CD8-positive, alpha-beta memory T cell (primary cell): ENCODE results near the gene MSMB. TPM values are rescaled to one million over a fixed set of nuclear protein-coding genes. Genes with fewer than 3 reads are reported as not detected.
"Not testable (repeated sequence)": the region's sequence is repeated elsewhere in the genome, so short reads cannot be mapped to it uniquely, and the experiment has no call there.

Source experiments
- CTCF ChIA-PET: fragments of 350-600 bp; sonication (Branson Sonifier 250); formaldehyde crosslinking; loops from one replicate; lab custom pipeline; 2021; ENCODE audit warnings: antibody characterized with exemption; lab: Charles Lee
- POLR2A ChIA-PET: fragments of 350-600 bp; sonication (Branson Sonifier 250); formaldehyde crosslinking; loops from one replicate; lab custom pipeline; 2021; ENCODE audit warnings: antibody characterized with exemption; lab: Charles Lee
- DNase-seq, 5 donors: peaks; one replicate each; pipeline versions ENCODE4 v3.0.0 to v3.0.0-alpha.2; 2020 to 2022; ENCODE audit warnings: mixed read lengths in 1 of 5
- H3K27ac ChIP-seq: one replicate; pipeline ENCODE4 v1.7.0; 2013; ENCODE audit warnings: low read depth, mild to moderate bottlenecking, low read length, moderate library complexity
- H3K27me3 ChIP-seq: 2 replicates; pipeline ENCODE4 v1.7.0; 2013; ENCODE audit warnings: low read length, mild to moderate bottlenecking; ENCODE audit not compliant: insufficient read depth, poor library complexity, severe bottlenecking
- H3K36me3 ChIP-seq: 2 replicates; pipeline ENCODE4 v1.7.0; 2013; ENCODE audit warnings: mild to moderate bottlenecking, low read length, moderate library complexity; ENCODE audit not compliant: insufficient read depth
- H3K4me1 ChIP-seq: 2 replicates; pipeline ENCODE4 v1.7.0; 2013; ENCODE audit warnings: mild to moderate bottlenecking, low read length, moderate library complexity; ENCODE audit not compliant: insufficient read depth
- H3K4me3 ChIP-seq: 2 replicates; pipeline ENCODE4 v1.7.0; 2013; ENCODE audit warnings: mild to moderate bottlenecking, low read length
- H3K9me3 ChIP-seq: 2 replicates; pipeline ENCODE4 v1.7.0; 2013; ENCODE audit warnings: mild to moderate bottlenecking, low read length
- H3K27ac Mint-ChIP-seq, 8 donors: one replicate each; pipeline ENCODE4 v1.8.0; 2020 to 2021; ENCODE audit warnings: mixed read lengths in 8 of 8, mild to moderate bottlenecking in 6 of 8, inconsistent platforms in 3 of 8, moderate library complexity in 3 of 8
- H3K27me3 Mint-ChIP-seq, 2 donors: one replicate each; pipeline ENCODE4 v1.8.0; 2020 to 2021; ENCODE audit warnings: mixed read lengths in 2 of 2, mild to moderate bottlenecking in 1 of 2, moderate library complexity in 1 of 2
- H3K36me3 Mint-ChIP-seq, 3 donors: one replicate each; pipeline ENCODE4 v1.8.0; 2020 to 2021; ENCODE audit warnings: mixed read lengths in 3 of 3, inconsistent platforms in 1 of 3, mild to moderate bottlenecking in 1 of 3
- H3K4me1 Mint-ChIP-seq, 3 donors: one replicate each; pipeline ENCODE4 v1.8.0; 2020 to 2021; ENCODE audit warnings: mixed read lengths in 3 of 3, inconsistent platforms in 1 of 3, mild to moderate bottlenecking in 1 of 3
- H3K4me3 Mint-ChIP-seq, 7 donors: one replicate each; pipeline ENCODE4 v1.8.0; 2020 to 2021; ENCODE audit warnings: mixed read lengths in 7 of 7, mild to moderate bottlenecking in 6 of 7, moderate library complexity in 4 of 7, inconsistent platforms in 2 of 7
- H3K9me3 Mint-ChIP-seq, 5 donors: one replicate each; pipeline ENCODE4 v1.8.0; 2020 to 2022; ENCODE audit warnings: mixed read lengths in 5 of 5, mild to moderate bottlenecking in 3 of 5, moderate library complexity in 2 of 5, inconsistent platforms in 1 of 5
- polyA plus RNA-seq: library from polyadenylated mRNA; unstranded; fragments of 300-500 nt; fragmentation: Illumina TruSeq; gene quantifications from one replicate; pipeline ENCODE4 v1.2.3, GENCODE V29; 2021
- total RNA-seq, 2 experiments: library from RNA; stranded (reverse); gene quantifications; one replicate each; pipeline ENCODE4 v1.2.3, GENCODE V29; 2021

The MSMB gene
- total and polyA plus RNA-seq, 3 experiments from 2014 or later = not detected

DNA sequence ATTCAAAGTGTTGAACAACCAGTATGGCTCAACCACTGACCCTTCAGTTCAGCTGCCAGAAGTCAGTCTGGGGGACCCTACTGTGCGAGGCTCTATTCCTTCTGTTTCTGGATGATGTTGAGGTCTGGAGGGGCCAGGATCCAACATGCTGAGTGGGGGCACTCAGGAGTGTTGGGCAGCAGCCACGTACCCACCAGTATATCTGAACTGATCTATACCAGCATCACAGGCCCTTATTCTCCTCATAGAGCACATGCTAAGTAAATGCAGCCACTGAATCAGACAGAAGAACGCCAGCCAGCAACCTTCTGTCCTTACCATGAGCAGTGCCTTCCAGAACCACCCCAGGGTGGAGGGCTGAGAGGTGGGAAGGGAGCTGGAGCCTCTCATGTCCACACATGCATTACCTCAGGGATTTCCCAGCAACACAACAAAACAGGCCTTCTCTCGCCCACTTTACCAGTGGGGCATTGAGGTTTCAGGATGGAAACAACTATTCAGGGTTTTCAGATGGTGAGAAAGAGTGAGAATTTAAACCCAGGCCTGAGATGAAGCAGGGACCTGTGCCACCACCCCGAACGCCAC, 6.8 kb upstream of the MSMB start:
- peaks cover 0 to 20% (median 0%) of the 10 kb centered on the region in 3 donors for H3K36me3 Mint-ChIP-seq
- DNase-seq = no peak
- no peaks in the 10 kb centered on the region for H3K27me3 ChIP-seq
- H3K4me3 Mint-ChIP-seq = no peak overlapping the region
- H3K9me3 ChIP-seq = no peaks in the 10 kb centered on the region
- no peaks in the 10 kb centered on the region for H3K4me1 ChIP-seq
- H3K27me3 Mint-ChIP-seq = peaks cover 8 to 17% of the 10 kb centered on the region in 2 donors
- POLR2A ChIA-PET = no interaction called here
- no peak overlapping the region for H3K4me3 ChIP-seq
- H3K9me3 Mint-ChIP-seq = peaks cover 2 to 10% (median 6%) of the 10 kb centered on the region in 5 donors
- no peaks in the 10 kb centered on the region for H3K36me3 ChIP-seq
- H3K27ac Mint-ChIP-seq = no peak overlapping the region
- no peak overlapping the region for H3K27ac ChIP-seq
- CTCF ChIA-PET = no interaction called here
- H3K4me1 Mint-ChIP-seq = peaks cover 0 to 5% (median 0%) of the 10 kb centered on the region in 3 donors

DNA sequence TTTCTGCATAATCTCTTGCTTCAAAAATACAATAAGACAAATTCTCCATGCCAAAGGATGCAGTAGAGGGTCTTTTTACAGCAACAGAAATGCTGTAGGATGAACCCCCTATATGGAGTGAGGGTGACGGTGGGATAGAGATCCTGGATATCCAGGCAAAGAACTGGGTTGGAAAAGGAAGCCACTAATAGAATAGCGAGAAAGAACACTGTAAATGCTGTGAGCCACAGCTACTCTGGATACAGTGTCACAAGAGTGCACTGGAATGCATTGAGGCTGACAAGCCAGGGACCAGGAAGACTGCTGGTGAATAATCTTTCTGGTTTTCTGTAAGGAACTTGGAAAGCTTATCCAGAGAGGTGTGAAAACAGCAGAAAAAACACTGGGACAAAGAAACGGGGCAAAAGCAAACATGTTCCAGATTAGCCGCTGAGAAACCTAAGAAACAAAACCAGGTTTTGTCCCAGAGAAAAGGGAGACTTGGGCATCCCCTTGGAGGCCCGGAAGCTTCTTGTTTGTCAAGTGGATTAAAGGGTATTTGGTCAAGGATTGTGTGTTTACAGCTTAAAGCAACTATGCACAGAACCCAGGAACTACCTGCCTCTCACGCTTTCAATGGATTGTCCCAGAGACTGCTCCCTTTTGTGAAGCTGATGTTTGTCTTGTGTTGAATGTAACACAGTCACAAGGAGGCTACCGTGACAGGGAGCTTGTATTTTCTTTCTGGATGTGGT, 6.2 kb upstream of the MSMB start:
- peaks cover 0 to 5% (median 0%) of the 10 kb centered on the region in 3 donors for H3K4me1 Mint-ChIP-seq
- H3K4me3 ChIP-seq = no peak overlapping the region
- ChIA-PET POLR2A (no interaction called here), CTCF (interaction anchor here (0.9 kb wide), 1 partner anchor 23 kb away, joined by 3 read pairs; no protein-coding TSS in a partner anchor)
- H3K27me3 Mint-ChIP-seq = peaks cover 8 to 17% of the 10 kb centered on the region in 2 donors
- H3K4me3 Mint-ChIP-seq = no peak overlapping the region
- no peak overlapping the region for H3K27ac Mint-ChIP-seq
- no peaks in the 10 kb centered on the region for H3K9me3 ChIP-seq
- H3K9me3 Mint-ChIP-seq = peaks cover 2 to 7% (median 5%) of the 10 kb centered on the region in 5 donors
- no peak for DNase-seq
- no peaks in the 10 kb centered on the region for H3K27me3 ChIP-seq
- no peak overlapping the region for H3K27ac ChIP-seq
- H3K36me3 Mint-ChIP-seq = peaks cover 0 to 14% (median 0%) of the 10 kb centered on the region in 3 donors
- no peaks in the 10 kb centered on the region for H3K4me1 ChIP-seq
- H3K36me3 ChIP-seq = no peaks in the 10 kb centered on the region

DNA sequence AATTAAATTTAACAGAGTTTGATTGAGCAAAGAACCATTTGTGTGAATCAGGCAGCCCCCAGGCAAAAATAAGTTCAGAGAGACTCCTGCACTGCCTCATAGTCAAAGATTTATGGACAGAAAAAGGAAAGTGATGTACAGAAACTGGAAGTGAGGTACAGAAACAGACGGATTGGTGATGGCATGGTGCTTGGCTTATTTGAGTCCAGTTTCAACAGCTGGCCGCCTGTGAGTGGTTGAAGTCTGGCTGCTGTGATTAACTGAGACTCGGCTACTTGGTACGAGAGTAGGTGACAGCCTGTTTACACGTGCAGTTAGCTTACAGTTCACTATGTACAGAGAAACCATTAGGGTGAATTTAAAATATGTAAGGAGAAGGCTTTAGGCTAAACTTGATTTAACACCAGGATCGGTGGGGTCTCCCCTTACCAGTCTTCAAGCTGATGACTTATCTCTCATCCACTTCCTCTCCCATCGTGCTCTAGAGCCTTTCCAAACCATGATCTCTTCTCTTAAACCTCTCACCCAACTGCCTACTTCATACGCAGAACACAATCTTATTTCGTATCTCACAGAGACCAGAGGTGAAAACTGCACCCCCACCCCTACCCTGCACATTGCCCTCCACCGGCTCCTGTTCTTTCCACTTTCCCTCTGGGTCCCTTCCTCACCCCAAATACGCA, 5.0 kb upstream of the MSMB start:
- Histone ChIP-seq H3K36me3 (no peaks in the 10 kb centered on the region), H3K9me3 (no peaks in the 10 kb centered on the region), H3K27ac (no peak overlapping the region), H3K4me1 (no peaks in the 10 kb centered on the region), H3K27me3 (no peaks in the 10 kb centered on the region), H3K4me3 (no peak overlapping the region)
- Mint-ChIP-seq H3K27ac (no peak overlapping the region), H3K36me3 (peaks cover 0 to 7% (median 0%) of the 10 kb centered on the region in 3 donors), H3K4me1 (peaks cover 0 to 5% (median 0%) of the 10 kb centered on the region in 3 donors), H3K9me3 (no peaks in the 10 kb centered on the region), H3K27me3 (peaks cover 8 to 17% of the 10 kb centered on the region in 2 donors), H3K4me3 (no peak overlapping the region)
- ChIA-PET POLR2A (no interaction called here), CTCF (interaction anchor here (0.9 kb wide), 1 partner anchor 22 kb away, joined by 3 read pairs; no protein-coding TSS in a partner anchor)
- no peak for DNase-seq

DNA sequence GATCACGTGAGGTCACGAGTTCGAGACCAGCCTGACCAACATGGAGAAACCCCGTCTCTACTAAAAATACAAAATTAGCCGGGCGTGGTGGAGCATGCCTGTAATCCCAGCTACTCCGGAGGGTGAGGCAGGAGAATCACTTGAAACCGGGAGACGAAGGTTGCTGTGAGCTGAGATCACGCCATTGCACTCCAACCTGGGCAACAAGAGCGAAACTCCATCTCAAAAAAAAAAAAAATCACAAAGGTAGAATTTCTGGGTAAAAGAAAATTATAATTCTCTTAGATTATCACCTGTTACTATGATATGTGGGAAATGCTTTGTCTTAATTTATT, 3.4 kb upstream of the MSMB start:
- H3K36me3 Mint-ChIP-seq, CTCF ChIA-PET, H3K4me1 ChIP-seq, H3K4me3 Mint-ChIP-seq, H3K27ac Mint-ChIP-seq, H3K4me1 Mint-ChIP-seq, DNase-seq, H3K27me3 ChIP-seq, H3K9me3 ChIP-seq, POLR2A ChIA-PET, H3K36me3 ChIP-seq, H3K4me3 ChIP-seq, H3K27ac ChIP-seq, H3K9me3 Mint-ChIP-seq: not testable (repeated sequence)
- H3K27me3 Mint-ChIP-seq = peaks cover 5 to 17% of the 10 kb centered on the region in 2 donors

DNA sequence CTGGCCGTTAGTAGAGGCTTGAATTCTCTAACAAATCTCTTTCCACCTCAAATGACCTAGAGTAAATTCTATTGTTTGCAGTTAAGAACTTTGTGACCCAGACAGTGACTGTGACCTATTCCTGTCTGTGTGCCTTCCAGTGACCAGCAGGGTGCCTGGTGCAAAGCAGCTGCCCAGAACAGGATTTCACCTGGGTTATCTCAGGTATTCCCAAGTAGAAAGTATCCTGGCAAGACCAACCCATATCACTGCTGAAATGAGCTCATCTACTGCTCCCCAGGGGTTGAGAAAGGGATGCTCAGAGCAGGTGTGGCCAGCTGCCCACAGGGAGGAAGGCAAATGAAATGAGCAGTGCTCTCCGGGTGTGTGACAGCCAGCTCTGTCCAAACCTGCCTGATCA, 2.1 kb upstream of the MSMB start:
- H3K9me3 ChIP-seq = no peaks in the 10 kb centered on the region
- H3K4me1 ChIP-seq = no peaks in the 10 kb centered on the region
- Mint-ChIP-seq H3K4me1 (no peaks in the 10 kb centered on the region), H3K27ac (no peak overlapping the region), H3K4me3 (no peak overlapping the region), H3K36me3 (no peaks in the 10 kb centered on the region), H3K9me3 (no peaks in the 10 kb centered on the region), H3K27me3 (peaks cover 5 to 17% of the 10 kb centered on the region in 2 donors)
- ChIA-PET CTCF (no interaction called here), POLR2A (no interaction called here)
- no peaks in the 10 kb centered on the region for H3K36me3 ChIP-seq
- no peak overlapping the region for H3K27ac ChIP-seq
- DNase-seq = no peak
- H3K4me3 ChIP-seq = no peak overlapping the region
- H3K27me3 ChIP-seq = no peaks in the 10 kb centered on the region

DNA sequence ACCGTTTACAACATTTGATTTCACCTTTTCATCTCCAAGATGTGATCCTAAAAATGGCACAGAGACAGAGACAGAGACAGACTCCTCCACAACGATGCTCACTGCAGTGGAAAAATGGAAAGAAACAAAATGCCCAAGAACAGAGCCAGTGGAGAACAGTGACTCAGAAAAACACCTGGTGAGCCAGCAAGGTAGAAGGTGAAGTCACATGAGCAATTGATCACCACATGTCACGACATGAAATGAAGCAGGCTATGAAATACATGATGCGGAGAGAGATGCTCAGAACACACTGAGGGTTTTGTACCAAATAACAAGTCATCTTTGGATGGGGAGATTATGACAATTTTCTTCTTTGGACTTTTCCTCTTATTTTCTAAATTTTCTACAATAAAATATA, 3.5 kb downstream of the MSMB start:
- Histone ChIP-seq H3K9me3 (no peaks in the 10 kb centered on the region), H3K36me3 (no peaks in the 10 kb centered on the region), H3K27me3 (no peaks in the 10 kb centered on the region), H3K4me1 (no peaks in the 10 kb centered on the region), H3K4me3 (no peak overlapping the region), H3K27ac (no peak overlapping the region)
- CTCF ChIA-PET = no interaction called here
- POLR2A ChIA-PET = no interaction called here
- H3K27ac Mint-ChIP-seq = no peak overlapping the region
- DNase-seq = no peak
- H3K4me3 Mint-ChIP-seq = no peak overlapping the region
- H3K4me1 Mint-ChIP-seq = no peaks in the 10 kb centered on the region
- H3K9me3 Mint-ChIP-seq = no peaks in the 10 kb centered on the region
- no peaks in the 10 kb centered on the region for H3K36me3 Mint-ChIP-seq
- H3K27me3 Mint-ChIP-seq = peaks cover 0 to 7% of the 10 kb centered on the region in 2 donors

DNA sequence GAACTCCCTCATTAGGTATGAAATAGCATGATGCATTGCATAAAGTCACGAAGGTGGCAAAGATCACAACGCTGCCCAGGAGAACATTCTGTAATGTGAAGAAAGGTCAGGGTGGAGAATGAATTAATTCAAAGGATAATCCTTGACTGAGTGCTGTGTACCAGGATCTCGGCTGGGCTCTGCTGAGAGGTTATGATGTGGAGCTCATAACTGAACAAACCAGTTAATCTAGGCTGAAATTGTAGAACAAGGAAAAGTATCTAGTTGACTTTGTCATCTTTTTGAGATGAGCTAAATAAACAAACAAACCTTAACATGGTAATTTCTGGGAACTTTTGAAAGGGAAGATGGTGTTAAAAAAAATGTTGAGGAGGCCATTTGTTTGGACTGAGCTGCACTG, 6.1 kb downstream of the MSMB start:
- ChIA-PET POLR2A (no interaction called here), CTCF (no interaction called here)
- H3K9me3 ChIP-seq = no peaks in the 10 kb centered on the region
- H3K4me1 Mint-ChIP-seq = no peaks in the 10 kb centered on the region
- no peaks in the 10 kb centered on the region for H3K4me1 ChIP-seq
- peaks cover 0 to 18% of the 10 kb centered on the region in 2 donors for H3K27me3 Mint-ChIP-seq
- H3K36me3 ChIP-seq = no peaks in the 10 kb centered on the region
- DNase-seq = no peak
- no peak overlapping the region for H3K27ac ChIP-seq
- H3K27me3 ChIP-seq = no peaks in the 10 kb centered on the region
- no peak overlapping the region for H3K4me3 Mint-ChIP-seq
- H3K27ac Mint-ChIP-seq = no peak overlapping the region
- no peaks in the 10 kb centered on the region for H3K36me3 Mint-ChIP-seq
- no peak overlapping the region for H3K4me3 ChIP-seq
- H3K9me3 Mint-ChIP-seq = no peaks in the 10 kb centered on the region

DNA sequence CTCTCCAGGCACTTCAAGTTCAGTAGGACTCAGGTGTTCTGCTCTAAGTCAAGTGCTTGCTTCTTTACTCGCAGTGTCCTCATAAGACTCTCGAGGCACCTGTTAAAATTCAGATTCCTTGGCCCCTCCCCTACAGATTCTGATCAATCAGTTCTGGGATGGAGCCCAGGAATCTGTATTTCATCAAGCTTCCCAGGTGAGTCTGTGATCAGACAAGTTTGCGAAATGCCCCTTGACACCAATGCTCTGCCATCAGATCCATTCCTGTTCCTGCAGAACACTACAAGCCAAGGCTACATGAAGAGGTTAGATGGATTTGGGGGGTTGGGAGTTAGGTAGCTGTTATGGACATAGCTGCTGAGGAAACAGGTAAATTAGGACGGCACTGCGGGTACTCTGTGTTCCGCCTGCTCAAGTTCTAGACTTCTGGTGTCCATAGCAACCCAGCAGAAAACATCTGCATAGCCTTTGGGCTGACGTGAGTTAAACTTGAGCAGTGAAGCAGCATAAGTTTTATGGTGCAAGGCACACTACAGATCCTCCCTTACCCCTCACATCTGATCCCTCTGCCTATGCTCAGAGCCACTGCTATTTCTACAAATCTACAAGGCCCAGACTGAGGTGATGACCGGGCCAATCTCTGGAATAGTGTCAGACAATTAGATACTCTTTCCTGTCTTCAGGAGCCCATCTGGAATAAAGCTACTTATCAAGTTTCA, 8.8 kb downstream of the MSMB start:
- no peak overlapping the region for H3K27ac Mint-ChIP-seq
- H3K4me3 Mint-ChIP-seq = no peak overlapping the region
- H3K9me3 Mint-ChIP-seq = no peaks in the 10 kb centered on the region
- POLR2A ChIA-PET = no interaction called here
- Histone ChIP-seq H3K27me3 (no peaks in the 10 kb centered on the region), H3K4me1 (no peaks in the 10 kb centered on the region), H3K9me3 (no peaks in the 10 kb centered on the region), H3K36me3 (no peaks in the 10 kb centered on the region), H3K27ac (no peak overlapping the region), H3K4me3 (no peak overlapping the region)
- H3K36me3 Mint-ChIP-seq = no peaks in the 10 kb centered on the region
- no peaks in the 10 kb centered on the region for H3K4me1 Mint-ChIP-seq
- DNase-seq = no peak
- peaks cover 0 to 19% of the 10 kb centered on the region in 2 donors for H3K27me3 Mint-ChIP-seq
- CTCF ChIA-PET = no interaction called here
